HCT116 (cell line): ENCODE measurements around the gene LRRC1. TPM values are rescaled to one million over a fixed set of nuclear protein-coding genes. Genes with fewer than 3 reads are reported as not detected.

Experiments used
- ATAC-seq: fragments of 200-7000 bp; cut with Tn5 transposase; 2 replicates; pipeline ENCODE4 v1.9.1; 2020; ENCODE audit warnings: mild to moderate bottlenecking, moderate library complexity
- BruUV-seq: library from RNA; stranded (reverse); fragments of 400-500 nt; replicated peaks from 2 replicates; lab custom pipeline; 2021; lab: Mats Ljungman, UMichigan
- CTCF ChIA-PET: fragments of 300-600 bp; sonication (Branson Sonifier 250); formaldehyde crosslinking; loops from one replicate; lab custom pipeline; 2021; ENCODE audit warnings: antibody characterized with exemption; lab: Charles Lee
- POLR2A ChIA-PET: fragments of 300-600, 350-600 bp; sonication (Branson Sonifier 250); formaldehyde crosslinking; loops from one replicate; lab custom pipeline; 2021; ENCODE audit warnings: antibody characterized with exemption; lab: Charles Lee
- RAD21 ChIA-PET, 2 experiments: fragments of 300-600 bp; sonication (Branson Sonifier 250); formaldehyde crosslinking; loops; one replicate each; lab custom pipeline; 2023; ENCODE audit warnings: low total read pairs in 2 of 2; ENCODE audit not compliant: uncharacterized antibody in 2 of 2, unreplicated experiment in 2 of 2, low non-redundant PET in 1 of 2; lab: Charles Lee
- DNase-seq: peaks from one replicate; pipeline ENCODE4 v3.0.0-alpha.2; 2010; ENCODE audit warnings: low read depth, low spot score
- H2AFZ ChIP-seq: fragments of 200-600 bp; shearing (Covaris generic), sonication (generic); 2 replicates; pipeline ENCODE4 v1.6.1; 2017; ENCODE audit warnings: low read depth, mixed run types, mixed read lengths, antibody characterized with exemption, low read length; ENCODE audit not compliant: poor library complexity, severe bottlenecking
- H3K27ac ChIP-seq: 2 replicates; pipeline ENCODE4 v1.5.1; 2012; ENCODE audit warnings: low read depth, low read length
- H3K27me3 ChIP-seq: fragments of 200-600 bp; sonication (generic); 2 replicates; pipeline ENCODE4 v1.6.1; 2016; ENCODE audit warnings: mixed run types, low read length, mixed read lengths; ENCODE audit not compliant: insufficient read depth
- H3K36me3 ChIP-seq, 2 experiments: fragments of 200-500 bp in 1 of 2; fragments of 200-600 bp in 1 of 2; sonication (Bioruptor generic) in 1 of 2; sonication (generic) in 1 of 2; 2 replicates each; pipeline versions ENCODE4 v1.5.1 to v1.6.1; 2014 to 2016; ENCODE audit warnings: low read length in 2 of 2, inconsistent platforms in 1 of 2, mixed read lengths in 1 of 2, mixed run types in 1 of 2; ENCODE audit not compliant: insufficient read depth in 2 of 2, control insufficient read depth in 1 of 2
- H3K4me1 ChIP-seq, 2 experiments: fragments of 200-600 bp in 1 of 2; sonication (generic) in 1 of 2; 2 replicates each; pipeline versions ENCODE4 v1.5.1 to v1.6.1; 2012 to 2017; ENCODE audit warnings: low read length in 2 of 2, inconsistent platforms in 1 of 2, mild to moderate bottlenecking in 1 of 2, mixed read lengths in 1 of 2, mixed run types in 1 of 2, moderate library complexity in 1 of 2; ENCODE audit not compliant: insufficient read depth in 2 of 2, control insufficient read depth in 1 of 2
- H3K4me2 ChIP-seq: fragments of 200-600 bp; sonication (generic); 2 replicates; pipeline ENCODE4 v1.6.1; 2017; ENCODE audit warnings: mixed run types, low read length, mixed read lengths
- H3K4me3 ChIP-seq, 2 experiments: fragments of 200-600 bp in 1 of 2; sonication (generic) in 1 of 2; replicated peaks in 1 of 2; 2 replicates each; pipeline ENCODE4 v1.5.1; 2011 to 2016; ENCODE audit warnings: low read length in 2 of 2, control low read depth in 1 of 2, low read depth in 1 of 2, mild to moderate bottlenecking in 1 of 2, mixed read lengths in 1 of 2, mixed run types in 1 of 2
- H3K79me2 ChIP-seq: fragments of 200-600 bp; sonication (generic); 2 replicates; pipeline ENCODE4 v1.6.1; 2017; ENCODE audit warnings: mild to moderate bottlenecking, mixed run types, low read length, moderate library complexity, mixed read lengths; ENCODE audit not compliant: insufficient read depth
- H3K9ac ChIP-seq: fragments of 200-600 bp; sonication (generic); 2 replicates; pipeline ENCODE4 v1.6.1; 2016; ENCODE audit warnings: low read length, mixed read lengths
- H3K9me2 ChIP-seq: fragments of 200-600 bp; sonication (generic), shearing (Covaris generic); 2 replicates; pipeline ENCODE4 v1.6.1; 2017; ENCODE audit warnings: mixed run types, mild to moderate bottlenecking, moderate library complexity; ENCODE audit not compliant: insufficient read depth
- H3K9me3 ChIP-seq, 2 experiments: fragments of 200-500 bp in 1 of 2; fragments of 200-600 bp in 1 of 2; sonication (Bioruptor generic) in 1 of 2; sonication (generic) in 1 of 2; 2 replicates each; pipeline ENCODE4 v1.6.1; 2014 to 2017; ENCODE audit warnings: low read length in 2 of 2, mixed read lengths in 2 of 2, inconsistent platforms in 1 of 2, low read depth in 1 of 2, mild to moderate bottlenecking in 1 of 2, mixed run types in 1 of 2, moderate library complexity in 1 of 2; ENCODE audit not compliant: control insufficient read depth in 1 of 2, insufficient read depth in 1 of 2
- H4K20me1 ChIP-seq: fragments of 200-600 bp; sonication (generic), shearing (Covaris generic); 2 replicates; pipeline ENCODE4 v1.6.1; 2017; ENCODE audit warnings: mixed run types, mild to moderate bottlenecking, moderate library complexity; ENCODE audit not compliant: insufficient read depth
- CEBPB ChIP-seq: IDR thresholded peaks from 2 replicates; pipeline ENCODE4 v1.6.1; 2012; ENCODE audit warnings: low read depth
- EZH2phosphoT487 ChIP-seq: fragments of 200-600 bp; IDR thresholded peaks from 2 replicates; pipeline ENCODE4 v1.6.1; 2018; ENCODE audit warnings: antibody characterized with exemption, borderline replicate concordance
- MAX ChIP-seq: IDR thresholded peaks from 2 replicates; pipeline ENCODE4 v1.6.1; 2012
- POLR2AphosphoS5 ChIP-seq: IDR thresholded peaks from 2 replicates; pipeline ENCODE4 v1.6.1; 2011; ENCODE audit warnings: mild to moderate bottlenecking, low read depth, low read length, moderate library complexity
- SIN3A ChIP-seq: IDR thresholded peaks from 2 replicates; pipeline ENCODE4 v1.6.1; 2012; ENCODE audit warnings: low read depth
- TCF7L2 ChIP-seq: IDR thresholded peaks from 2 replicates; pipeline ENCODE4 v1.7.0; 2011; ENCODE audit warnings: borderline replicate concordance, inconsistent platforms; ENCODE audit not compliant: insufficient read depth, insufficient read length; ENCODE audit errors: extremely low read depth
- YY1 ChIP-seq: IDR thresholded peaks from 2 replicates; pipeline ENCODE4 v1.6.1; 2011; ENCODE audit warnings: low read length, low read depth, moderate library complexity, mild to moderate bottlenecking; ENCODE audit not compliant: insufficient replicate concordance; ENCODE audit errors: extremely low read depth
- ZFX ChIP-seq: fragments of 450-650 bp; IDR thresholded peaks from 2 replicates; pipeline ENCODE4 v1.6.1; 2017
- intact Hi-C: fragments of 100-400 bp; cut with micrococcal nuclease; formaldehyde crosslinking; loops from 2 replicates; pipeline ENCODE4 v1.10.0; 2022
- total RNA-seq: library from RNA; stranded (reverse); gene quantifications from one replicate; pipeline ENCODE4 v1.2.1, GENCODE V29; 2021; ENCODE audit not compliant: unreplicated experiment
- TF ChIP-seq, protein P1 (sequence below): IDR thresholded peaks from 2 replicates; pipeline ENCODE4 v1.6.1; 2012; ENCODE audit warnings: low read depth
- TF ChIP-seq, protein P2 (sequence below), 3 experiments: fragments of 200-600 bp in 1 of 3; sonication (generic) in 1 of 3; IDR thresholded peaks in 2 of 3; conservative IDR thresholded peaks in 1 of 3; 2 replicates each; pipeline ENCODE4 v1.5.1; 2012 to 2017; ENCODE audit warnings: low read depth in 2 of 3, low read length in 2 of 3, antibody characterized with exemption in 1 of 3, borderline replicate concordance in 1 of 3, control low read depth in 1 of 3, mild to moderate bottlenecking in 1 of 3, mixed read lengths in 1 of 3, mixed run types in 1 of 3, moderate library complexity in 1 of 3; ENCODE audit not compliant: insufficient read depth in 1 of 3
- TF ChIP-seq, protein P3 (sequence below): IDR thresholded peaks from 2 replicates; pipeline ENCODE4 v1.6.1; 2011; ENCODE audit warnings: mild to moderate bottlenecking, low read length, moderate library complexity; ENCODE audit not compliant: insufficient replicate concordance; ENCODE audit errors: extremely low read depth
- TF ChIP-seq, protein P4 (sequence below): IDR thresholded peaks from 2 replicates; pipeline ENCODE4 v1.6.1; 2012

Gene LRRC1
- total RNA-seq, 1 experiment from 2014 or later = 19.8 TPM

- POLR2A ChIA-PET = no interaction called here
- intact Hi-C loops = no loop called here
- Histone ChIP-seq H3K79me2 (no peaks in the 10 kb centered on the region), H2AFZ (no peak overlapping the region), H3K4me1 (no peaks in the 10 kb centered on the region), H3K27ac (no peak overlapping the region), H3K9me2 (no peaks in the 10 kb centered on the region), H3K27me3 (no peaks in the 10 kb centered on the region), H4K20me1 (no peaks in the 10 kb centered on the region), H3K36me3 (0 out of 4 replicates have a peak, but pooled peaks cover 2 to 4% of the 10 kb centered on the region in 2 experiments), H3K4me2 (no peak overlapping the region), H3K9me3 (no peaks in the 10 kb centered on the region), H3K9ac (no peak overlapping the region), H3K4me3 (no peak overlapping the region)
- no TSS peak for BruUV-seq
- no peak for TF ChIP-seq MAX
- TF ChIP-seq SIN3A = no peak
- TF ChIP-seq, protein P1, sequence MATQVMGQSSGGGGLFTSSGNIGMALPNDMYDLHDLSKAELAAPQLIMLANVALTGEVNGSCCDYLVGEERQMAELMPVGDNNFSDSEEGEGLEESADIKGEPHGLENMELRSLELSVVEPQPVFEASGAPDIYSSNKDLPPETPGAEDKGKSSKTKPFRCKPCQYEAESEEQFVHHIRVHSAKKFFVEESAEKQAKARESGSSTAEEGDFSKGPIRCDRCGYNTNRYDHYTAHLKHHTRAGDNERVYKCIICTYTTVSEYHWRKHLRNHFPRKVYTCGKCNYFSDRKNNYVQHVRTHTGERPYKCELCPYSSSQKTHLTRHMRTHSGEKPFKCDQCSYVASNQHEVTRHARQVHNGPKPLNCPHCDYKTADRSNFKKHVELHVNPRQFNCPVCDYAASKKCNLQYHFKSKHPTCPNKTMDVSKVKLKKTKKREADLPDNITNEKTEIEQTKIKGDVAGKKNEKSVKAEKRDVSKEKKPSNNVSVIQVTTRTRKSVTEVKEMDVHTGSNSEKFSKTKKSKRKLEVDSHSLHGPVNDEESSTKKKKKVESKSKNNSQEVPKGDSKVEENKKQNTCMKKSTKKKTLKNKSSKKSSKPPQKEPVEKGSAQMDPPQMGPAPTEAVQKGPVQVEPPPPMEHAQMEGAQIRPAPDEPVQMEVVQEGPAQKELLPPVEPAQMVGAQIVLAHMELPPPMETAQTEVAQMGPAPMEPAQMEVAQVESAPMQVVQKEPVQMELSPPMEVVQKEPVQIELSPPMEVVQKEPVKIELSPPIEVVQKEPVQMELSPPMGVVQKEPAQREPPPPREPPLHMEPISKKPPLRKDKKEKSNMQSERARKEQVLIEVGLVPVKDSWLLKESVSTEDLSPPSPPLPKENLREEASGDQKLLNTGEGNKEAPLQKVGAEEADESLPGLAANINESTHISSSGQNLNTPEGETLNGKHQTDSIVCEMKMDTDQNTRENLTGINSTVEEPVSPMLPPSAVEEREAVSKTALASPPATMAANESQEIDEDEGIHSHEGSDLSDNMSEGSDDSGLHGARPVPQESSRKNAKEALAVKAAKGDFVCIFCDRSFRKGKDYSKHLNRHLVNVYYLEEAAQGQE = no peak
- TF ChIP-seq, protein P2, sequence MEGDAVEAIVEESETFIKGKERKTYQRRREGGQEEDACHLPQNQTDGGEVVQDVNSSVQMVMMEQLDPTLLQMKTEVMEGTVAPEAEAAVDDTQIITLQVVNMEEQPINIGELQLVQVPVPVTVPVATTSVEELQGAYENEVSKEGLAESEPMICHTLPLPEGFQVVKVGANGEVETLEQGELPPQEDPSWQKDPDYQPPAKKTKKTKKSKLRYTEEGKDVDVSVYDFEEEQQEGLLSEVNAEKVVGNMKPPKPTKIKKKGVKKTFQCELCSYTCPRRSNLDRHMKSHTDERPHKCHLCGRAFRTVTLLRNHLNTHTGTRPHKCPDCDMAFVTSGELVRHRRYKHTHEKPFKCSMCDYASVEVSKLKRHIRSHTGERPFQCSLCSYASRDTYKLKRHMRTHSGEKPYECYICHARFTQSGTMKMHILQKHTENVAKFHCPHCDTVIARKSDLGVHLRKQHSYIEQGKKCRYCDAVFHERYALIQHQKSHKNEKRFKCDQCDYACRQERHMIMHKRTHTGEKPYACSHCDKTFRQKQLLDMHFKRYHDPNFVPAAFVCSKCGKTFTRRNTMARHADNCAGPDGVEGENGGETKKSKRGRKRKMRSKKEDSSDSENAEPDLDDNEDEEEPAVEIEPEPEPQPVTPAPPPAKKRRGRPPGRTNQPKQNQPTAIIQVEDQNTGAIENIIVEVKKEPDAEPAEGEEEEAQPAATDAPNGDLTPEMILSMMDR (IDR thresholded peaks at IDR 0.05 in 2 of 3, conservative IDR thresholded peaks at IDR 0.05 in 1 of 3; ENCODE audit: borderline replicate concordance in 1 of 3, insufficient read depth in 1 of 3, low read depth in 2 of 3, low read length in 2 of 3) = no peak
- no peak for TF ChIP-seq EZH2phosphoT487
- no peak for TF ChIP-seq ZFX
- TF ChIP-seq, protein P3, sequence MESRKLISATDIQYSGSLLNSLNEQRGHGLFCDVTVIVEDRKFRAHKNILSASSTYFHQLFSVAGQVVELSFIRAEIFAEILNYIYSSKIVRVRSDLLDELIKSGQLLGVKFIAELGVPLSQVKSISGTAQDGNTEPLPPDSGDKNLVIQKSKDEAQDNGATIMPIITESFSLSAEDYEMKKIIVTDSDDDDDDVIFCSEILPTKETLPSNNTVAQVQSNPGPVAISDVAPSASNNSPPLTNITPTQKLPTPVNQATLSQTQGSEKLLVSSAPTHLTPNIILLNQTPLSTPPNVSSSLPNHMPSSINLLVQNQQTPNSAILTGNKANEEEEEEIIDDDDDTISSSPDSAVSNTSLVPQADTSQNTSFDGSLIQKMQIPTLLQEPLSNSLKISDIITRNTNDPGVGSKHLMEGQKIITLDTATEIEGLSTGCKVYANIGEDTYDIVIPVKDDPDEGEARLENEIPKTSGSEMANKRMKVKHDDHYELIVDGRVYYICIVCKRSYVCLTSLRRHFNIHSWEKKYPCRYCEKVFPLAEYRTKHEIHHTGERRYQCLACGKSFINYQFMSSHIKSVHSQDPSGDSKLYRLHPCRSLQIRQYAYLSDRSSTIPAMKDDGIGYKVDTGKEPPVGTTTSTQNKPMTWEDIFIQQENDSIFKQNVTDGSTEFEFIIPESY = no peak
- TF ChIP-seq TCF7L2 = no peak
- TF ChIP-seq, protein P4, sequence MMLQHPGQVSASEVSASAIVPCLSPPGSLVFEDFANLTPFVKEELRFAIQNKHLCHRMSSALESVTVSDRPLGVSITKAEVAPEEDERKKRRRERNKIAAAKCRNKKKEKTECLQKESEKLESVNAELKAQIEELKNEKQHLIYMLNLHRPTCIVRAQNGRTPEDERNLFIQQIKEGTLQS = no peak
- TF ChIP-seq YY1 = no peak
- TF ChIP-seq POLR2AphosphoS5 = no peak
- TF ChIP-seq CEBPB = no peak
- RAD21 ChIA-PET = no interaction called here
- CTCF ChIA-PET = no interaction called here
- ATAC-seq = no peak
- no peak for DNase-seq
Measured at GRCh38 chr6:53917464-53917842, 122.6 kb downstream of the LRRC1 start.
